ENCODE results near the gene MAML2.

Gene MAML2

DNA sequence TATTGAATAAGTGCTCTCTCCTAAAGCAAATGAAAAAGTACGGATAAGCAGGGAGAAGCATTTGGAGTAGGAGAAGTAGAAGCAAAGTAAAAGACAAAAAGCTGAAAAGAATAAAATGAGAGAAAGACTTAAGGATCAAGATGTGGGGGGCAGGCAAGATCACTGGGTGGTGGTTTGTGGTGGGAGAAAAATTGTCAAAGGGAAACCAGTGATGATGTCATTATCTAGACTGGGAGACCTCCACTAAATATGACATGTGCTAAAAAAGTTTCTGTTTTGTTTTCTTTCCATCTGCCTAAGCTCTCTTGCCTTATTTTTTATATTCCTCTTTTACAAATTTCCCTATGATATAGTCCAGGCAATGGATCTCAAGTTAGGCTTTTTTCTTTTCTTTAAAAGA is 14.8 kb upstream of the MAML2 start:
- peaks cover 39% of the 10 kb centered on the region for H3K36me3 ChIP-seq (ENCODE audit: insufficient read depth, low read length)
- no peak overlapping the region for H3K4me2 ChIP-seq (ENCODE audit: insufficient read depth, low read length)
- H2AFZ ChIP-seq (ENCODE audit: low read depth, low read length) = no peak overlapping the region
- no peaks in the 10 kb centered on the region for H3K27me3 ChIP-seq (ENCODE audit: insufficient read depth, low read length, poor library complexity)
- no peak overlapping the region for H3K4me3 ChIP-seq (ENCODE audit: low read depth in 1 of 2, low read length in 2 of 2)
- H3K79me2 ChIP-seq (ENCODE audit: insufficient read depth, low read length) = no peaks in the 10 kb centered on the region
- no peaks in the 10 kb centered on the region for H3K9me3 ChIP-seq (ENCODE audit: insufficient read depth, low read length, severe bottlenecking)
- DNase-seq (no peak), ATAC-seq (ENCODE audit: insufficient read depth, low read depth) (peak; percentile 74)
- H3K27ac ChIP-seq (ENCODE audit: low read length) = no peak overlapping the region
- TF ChIP-seq EZH2 (IDR thresholded peaks at IDR 0.05; ENCODE audit: borderline replicate concordance, low read depth, low read length, severe bottlenecking) = no peak
- no peak for TF ChIP-seq CTCF (IDR thresholded peaks at IDR 0.05; ENCODE audit: borderline replicate concordance, extremely low read depth, low read length, poor library complexity, severe bottlenecking)
- H4K20me1 ChIP-seq (ENCODE audit: insufficient read depth, low read length) = no peaks in the 10 kb centered on the region
- no peaks in the 10 kb centered on the region for H3K4me1 ChIP-seq (ENCODE audit: insufficient read depth, low read length)
- no peak overlapping the region for H3K9ac ChIP-seq (ENCODE audit: low read depth, low read length)

DNA sequence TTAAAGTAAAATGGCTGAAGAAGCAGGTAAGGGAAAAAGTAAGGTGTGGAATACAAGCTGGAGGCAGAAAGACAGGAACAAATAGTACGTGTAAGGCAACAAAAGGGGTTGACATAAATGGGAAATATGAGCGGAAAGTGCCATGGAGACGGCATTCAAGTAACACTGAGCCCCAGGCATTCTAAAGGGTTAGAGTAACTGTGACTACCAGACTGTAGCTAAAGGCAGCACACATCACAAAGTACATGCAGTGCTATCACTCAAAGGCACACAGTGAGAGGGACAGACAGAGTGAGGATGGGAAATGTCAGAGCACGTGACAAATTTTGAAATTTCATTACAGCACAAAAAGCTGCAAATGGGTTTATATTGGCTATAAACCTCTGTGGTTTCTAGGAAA is 13.9 kb upstream of the MAML2 start:
- H2AFZ ChIP-seq (ENCODE audit: low read depth, low read length) = no peak overlapping the region
- H3K79me2 ChIP-seq (ENCODE audit: insufficient read depth, low read length) = no peaks in the 10 kb centered on the region
- no peak overlapping the region for H3K27ac ChIP-seq (ENCODE audit: low read length)
- H3K9me3 ChIP-seq (ENCODE audit: insufficient read depth, low read length, severe bottlenecking) = no peaks in the 10 kb centered on the region
- no peak overlapping the region for H3K4me3 ChIP-seq (ENCODE audit: low read depth in 1 of 2, low read length in 2 of 2)
- H3K27me3 ChIP-seq (ENCODE audit: insufficient read depth, low read length, poor library complexity) = no peaks in the 10 kb centered on the region
- DNase-seq (no peak), ATAC-seq (ENCODE audit: insufficient read depth, low read depth) (no peak)
- no peak for TF ChIP-seq EZH2 (IDR thresholded peaks at IDR 0.05; ENCODE audit: borderline replicate concordance, low read depth, low read length, severe bottlenecking)
- TF ChIP-seq CTCF (IDR thresholded peaks at IDR 0.05; ENCODE audit: borderline replicate concordance, extremely low read depth, low read length, poor library complexity, severe bottlenecking) = no peak
- no peak overlapping the region for H3K4me2 ChIP-seq (ENCODE audit: insufficient read depth, low read length)
- no peaks in the 10 kb centered on the region for H3K4me1 ChIP-seq (ENCODE audit: insufficient read depth, low read length)
- no peak overlapping the region for H3K9ac ChIP-seq (ENCODE audit: low read depth, low read length)
- peaks cover 39% of the 10 kb centered on the region for H3K36me3 ChIP-seq (ENCODE audit: insufficient read depth, low read length)
- H4K20me1 ChIP-seq (ENCODE audit: insufficient read depth, low read length) = no peaks in the 10 kb centered on the region

GRCh38 chr11:96342014-96342960 is 708 bp downstream of the MAML2 start:
- no peaks in the 10 kb centered on the region for H3K9me3 ChIP-seq (ENCODE audit: insufficient read depth, low read length, severe bottlenecking)
- ATAC-seq (ENCODE audit: insufficient read depth, low read depth) (peak; percentile 16; the same call in 2 of the 3 replicates), DNase-seq (no peak)
- H4K20me1 ChIP-seq (ENCODE audit: insufficient read depth, low read length) = no peaks in the 10 kb centered on the region
- no peaks in the 10 kb centered on the region for H3K36me3 ChIP-seq (ENCODE audit: insufficient read depth, low read length)
- peak overlapping the region; percentile 94 for H2AFZ ChIP-seq (ENCODE audit: low read depth, low read length)
- H3K4me1 ChIP-seq (ENCODE audit: insufficient read depth, low read length) = peaks cover 59% of the 10 kb centered on the region
- peak overlapping the region; percentile 68 for H3K9ac ChIP-seq (ENCODE audit: low read depth, low read length)
- H3K27ac ChIP-seq (ENCODE audit: low read length) = peak overlapping the region; percentile 84
- H3K27me3 ChIP-seq (ENCODE audit: insufficient read depth, low read length, poor library complexity) = no peaks in the 10 kb centered on the region
- peaks cover 40% of the 10 kb centered on the region for H3K79me2 ChIP-seq (ENCODE audit: insufficient read depth, low read length)
- H3K4me2 ChIP-seq (ENCODE audit: insufficient read depth, low read length) = peak overlapping the region; percentile 80
- peak overlapping the region; percentile 63 to 69 for H3K4me3 ChIP-seq (ENCODE audit: low read depth in 1 of 2, low read length in 2 of 2)
- TF ChIP-seq CTCF (IDR thresholded peaks at IDR 0.05; ENCODE audit: borderline replicate concordance, extremely low read depth, low read length, poor library complexity, severe bottlenecking) = no peak
- no peak for TF ChIP-seq EZH2 (IDR thresholded peaks at IDR 0.05; ENCODE audit: borderline replicate concordance, low read depth, low read length, severe bottlenecking)

All from DND-41 (cell line).